ENCODE measurements around the gene PRPF18.

GRCh38 chr10:13642293-13642692 is 55.5 kb downstream of the PRPF18 start:
- TF ChIP-seq CTCF (conservative IDR thresholded peaks at IDR 0.05; ENCODE audit: low read depth, low read length), result no peak
- no peak for TF ChIP-seq EZH2 (IDR thresholded peaks at IDR 0.05; ENCODE audit: borderline replicate concordance, low read depth, low read length, poor library complexity, severe bottlenecking)
